Ascending aorta (tissue), 2 donors: ENCODE measurements around the gene TRAPPC2L. TPM values are rescaled to one million over a fixed set of nuclear protein-coding genes. Genes with fewer than 3 reads are reported as not detected.

ENCODE experiments used
- DNase-seq, 2 donors: peaks; one replicate each; pipeline ENCODE4 v3.0.0-alpha.2; 2019; ENCODE audit warnings: low spot score in 2 of 2
- H3K27ac ChIP-seq, 2 donors: fragments of 200-600 bp; sonication (generic); one replicate each; pipeline ENCODE4 v1.5.1; 2016 to 2017; ENCODE audit warnings: mild to moderate bottlenecking in 1 of 2
- H3K27me3 ChIP-seq: fragments of 200-600 bp; sonication (generic); one replicate; pipeline ENCODE4 v1.5.1; 2017
- H3K36me3 ChIP-seq, 2 donors: fragments of 200-600 bp; sonication (generic); one replicate each; pipeline ENCODE4 v1.5.1; 2016
- H3K4me1 ChIP-seq, 2 donors: fragments of 200-600 bp; sonication (generic); one replicate each; pipeline ENCODE4 v1.5.1; 2016 to 2017; ENCODE audit warnings: mild to moderate bottlenecking in 1 of 2
- H3K4me3 ChIP-seq, 2 donors: fragments of 200-600 bp; sonication (generic); one replicate each; pipeline ENCODE4 v1.5.1; 2016 to 2017; ENCODE audit warnings: mild to moderate bottlenecking in 1 of 2
- H3K9me3 ChIP-seq, 2 donors: fragments of 200-600 bp; sonication (generic); one replicate each; pipeline ENCODE4 v1.5.1; 2016
- CTCF ChIP-seq, 3 experiments: fragments of 200-600 bp in 2 of 3; fragments of 450-650 bp in 1 of 3; sonication (generic) in 2 of 3; IDR thresholded peaks; one replicate each; pipeline ENCODE4 v1.5.1; 2016 to 2019; ENCODE audit warnings: antibody characterized with exemption in 3 of 3, mild to moderate bottlenecking in 1 of 3, moderate library complexity in 1 of 3
- intact Hi-C: fragments of 100-400 bp; cut with DNase I; formaldehyde crosslinking; loops from one replicate; pipeline ENCODE4 v1.15.1; 2023
- total RNA-seq: library from RNA; depleted of rRNA; stranded (reverse); fragments of >200 nt; gene quantifications from one replicate; pipeline ENCODE4 v1.1.0, GENCODE V29; 2016

Gene TRAPPC2L
- total RNA-seq, 1 donor from 2014 or later = 7.6 TPM

GRCh38 chr16:88841521-88842307 lies 15.2 kb upstream of the TRAPPC2L start:
- DNase-seq = no peak
- intact Hi-C loops = no loop called here
- H3K36me3 ChIP-seq = peaks cover 29 to 33% of the 10 kb centered on the region in 2 donors

GRCh38 chr16:88842308-88842756 lies 14.6 kb upstream of the TRAPPC2L start:
- H3K4me3 ChIP-seq = no peak overlapping the region
- no peaks in the 10 kb centered on the region for H3K27me3 ChIP-seq
- intact Hi-C loops = no loop called here
- H3K4me1 ChIP-seq = no peaks in the 10 kb centered on the region
- no peak overlapping the region for H3K27ac ChIP-seq
- no peaks in the 10 kb centered on the region for H3K9me3 ChIP-seq
- DNase-seq = no peak
- H3K36me3 ChIP-seq = peaks cover 29 to 33% of the 10 kb centered on the region in 2 donors
- TF ChIP-seq CTCF (IDR thresholded peaks at IDR 0.05) = no peak

More at GRCh38 chr16:88841521-88842307, 15.2 kb upstream of the TRAPPC2L start:
- no peak overlapping the region for H3K27ac ChIP-seq
- H3K4me1 ChIP-seq = no peaks in the 10 kb centered on the region
- no peaks in the 10 kb centered on the region for H3K9me3 ChIP-seq
- H3K4me3 ChIP-seq = no peak overlapping the region
- TF ChIP-seq CTCF (IDR thresholded peaks at IDR 0.05) = no peak
- H3K27me3 ChIP-seq = no peaks in the 10 kb centered on the region

GRCh38 chr16:88842806-88843205 lies 14.1 kb upstream of the TRAPPC2L start:
- no peak overlapping the region for H3K4me3 ChIP-seq

DNA sequence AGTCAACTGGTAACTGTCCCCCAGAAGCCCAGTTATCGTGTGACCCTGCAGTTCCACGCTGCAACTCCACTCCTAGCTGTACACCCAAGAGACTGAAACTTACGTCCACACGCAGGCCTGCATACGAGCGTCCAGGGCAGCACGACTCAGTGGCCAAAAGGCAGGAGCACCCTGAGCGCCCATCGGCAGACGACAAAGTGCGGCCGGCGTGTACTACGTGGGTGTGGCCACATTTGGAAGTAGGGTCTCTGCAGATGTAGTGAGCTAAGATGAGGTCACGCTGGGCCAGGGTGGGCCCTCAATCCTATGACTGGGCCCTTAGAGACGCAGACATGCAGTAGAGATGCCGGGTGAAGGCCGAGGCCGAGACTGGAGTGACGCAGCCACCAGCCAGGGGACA lies 13.7 kb upstream of the TRAPPC2L start:
- Histone ChIP-seq H3K4me1 (no peaks in the 10 kb centered on the region), H3K4me3 (no peak overlapping the region), H3K9me3 (no peaks in the 10 kb centered on the region), H3K36me3 (peaks cover 28% of the 10 kb centered on the region in 2 donors), H3K27ac (no peak overlapping the region), H3K27me3 (no peaks in the 10 kb centered on the region)
- intact Hi-C loops = no loop called here
- no peak for DNase-seq
- TF ChIP-seq CTCF (IDR thresholded peaks at IDR 0.05) = no peak

More at GRCh38 chr16:88842806-88843205, 14.1 kb upstream of the TRAPPC2L start:
- no peaks in the 10 kb centered on the region for H3K4me1 ChIP-seq
- intact Hi-C loops = no loop called here
- no peaks in the 10 kb centered on the region for H3K27me3 ChIP-seq
- DNase-seq = no peak
- peaks cover 30% of the 10 kb centered on the region in 2 donors for H3K36me3 ChIP-seq
- no peak for TF ChIP-seq CTCF (IDR thresholded peaks at IDR 0.05)
- no peak overlapping the region for H3K27ac ChIP-seq
- no peaks in the 10 kb centered on the region for H3K9me3 ChIP-seq

GRCh38 chr16:88844419-88845036 lies 12.4 kb upstream of the TRAPPC2L start:
- peaks cover 16 to 22% of the 10 kb centered on the region in 2 donors for H3K36me3 ChIP-seq
- no peak for TF ChIP-seq CTCF (IDR thresholded peaks at IDR 0.05)
- no peaks in the 10 kb centered on the region for H3K9me3 ChIP-seq

More at GRCh38 chr16:88844419-88845036, 12.4 kb upstream of the TRAPPC2L start:
- H3K27me3 ChIP-seq = no peaks in the 10 kb centered on the region
- H3K27ac ChIP-seq = no peak overlapping the region
- no peak overlapping the region for H3K4me3 ChIP-seq
- H3K4me1 ChIP-seq = no peaks in the 10 kb centered on the region
- DNase-seq = no peak
- intact Hi-C loops = no loop called here
